H1 (cell line): ENCODE results near the gene GAS7. TPM values are rescaled to one million over a fixed set of nuclear protein-coding genes. Genes with fewer than 3 reads are reported as not detected.

Experiments used
- CREB1 ChIP-seq: IDR thresholded peaks from 2 replicates; pipeline ENCODE4 v1.6.1; 2012; ENCODE audit warnings: inconsistent platforms
- JUND ChIP-seq: IDR thresholded peaks from 2 replicates; pipeline ENCODE4 v1.6.1; 2011; ENCODE audit warnings: mild to moderate bottlenecking, improper control_type of control experiment, low read length
- polyA plus RNA-seq, 7 experiments: library from polyadenylated mRNA; depleted of rRNA in 3 of 7; stranded (reverse) in 5 of 7; unstranded in 2 of 7; fragments of >200 nt in 5 of 7; fragments of 200-250 nt in 2 of 7; gene quantifications; 1 replicate in 5 of 7; 2 replicates in 1 of 7; 4 replicates in 1 of 7; pipeline versions ENCODE4 v1.2.1 to v1.2.3, GENCODE V29; 2011 to 2013; ENCODE audit warnings: missing spikeins in 2 of 7, mixed read lengths in 2 of 7
- total RNA-seq: library from RNA; stranded (reverse); fragmentation: NEBNext Ultra II Directional; extraction: Animal tissue kit (Norgen Biotek cat#: 25700); gene quantifications from 2 replicates; pipeline ENCODE4 v1.2.1, GENCODE V29; 2021
- TF ChIP-seq, protein P1 (sequence below): fragments of 300-600 bp; sonication (generic); IDR thresholded peaks from 2 replicates; pipeline ENCODE4 v1.7.1; 2012; ENCODE audit warnings: low read length, moderate library complexity, mild to moderate bottlenecking, inconsistent platforms; ENCODE audit not compliant: insufficient replicate concordance

GAS7 gene
- total and polyA plus RNA-seq, 2 of the 8 experiments (the other 6 are each of a cell fraction or from before 2014, with no cell fraction given) = 5.0 to 14.5 TPM

DNA sequence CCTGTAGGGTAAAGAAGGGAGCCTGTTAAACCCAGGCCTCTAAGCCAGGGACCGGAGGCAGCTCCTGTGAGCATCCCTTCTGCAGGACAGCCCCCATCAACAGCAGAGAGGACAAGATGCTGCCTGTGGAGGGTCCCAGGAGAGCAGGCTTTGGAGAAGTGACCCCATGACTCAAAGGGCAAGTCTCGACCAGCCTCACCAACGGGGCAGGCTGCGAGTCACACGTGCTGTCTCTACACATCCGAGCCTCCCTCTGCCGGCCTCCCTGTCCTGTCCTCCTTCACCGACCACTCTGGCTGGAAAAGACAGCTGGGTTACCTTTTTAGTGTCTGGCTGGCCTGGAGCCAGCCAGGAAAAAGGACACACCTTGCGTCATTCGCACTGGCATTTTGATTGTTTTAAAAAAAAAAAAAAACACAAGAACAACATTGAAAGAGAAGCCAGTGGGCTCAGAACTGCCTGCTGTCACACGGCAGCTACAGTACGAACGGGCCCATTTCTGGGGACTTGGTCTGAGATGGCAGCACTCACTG is 218.9 kb downstream of the GAS7 start (continued):
- TF ChIP-seq, protein P1, sequence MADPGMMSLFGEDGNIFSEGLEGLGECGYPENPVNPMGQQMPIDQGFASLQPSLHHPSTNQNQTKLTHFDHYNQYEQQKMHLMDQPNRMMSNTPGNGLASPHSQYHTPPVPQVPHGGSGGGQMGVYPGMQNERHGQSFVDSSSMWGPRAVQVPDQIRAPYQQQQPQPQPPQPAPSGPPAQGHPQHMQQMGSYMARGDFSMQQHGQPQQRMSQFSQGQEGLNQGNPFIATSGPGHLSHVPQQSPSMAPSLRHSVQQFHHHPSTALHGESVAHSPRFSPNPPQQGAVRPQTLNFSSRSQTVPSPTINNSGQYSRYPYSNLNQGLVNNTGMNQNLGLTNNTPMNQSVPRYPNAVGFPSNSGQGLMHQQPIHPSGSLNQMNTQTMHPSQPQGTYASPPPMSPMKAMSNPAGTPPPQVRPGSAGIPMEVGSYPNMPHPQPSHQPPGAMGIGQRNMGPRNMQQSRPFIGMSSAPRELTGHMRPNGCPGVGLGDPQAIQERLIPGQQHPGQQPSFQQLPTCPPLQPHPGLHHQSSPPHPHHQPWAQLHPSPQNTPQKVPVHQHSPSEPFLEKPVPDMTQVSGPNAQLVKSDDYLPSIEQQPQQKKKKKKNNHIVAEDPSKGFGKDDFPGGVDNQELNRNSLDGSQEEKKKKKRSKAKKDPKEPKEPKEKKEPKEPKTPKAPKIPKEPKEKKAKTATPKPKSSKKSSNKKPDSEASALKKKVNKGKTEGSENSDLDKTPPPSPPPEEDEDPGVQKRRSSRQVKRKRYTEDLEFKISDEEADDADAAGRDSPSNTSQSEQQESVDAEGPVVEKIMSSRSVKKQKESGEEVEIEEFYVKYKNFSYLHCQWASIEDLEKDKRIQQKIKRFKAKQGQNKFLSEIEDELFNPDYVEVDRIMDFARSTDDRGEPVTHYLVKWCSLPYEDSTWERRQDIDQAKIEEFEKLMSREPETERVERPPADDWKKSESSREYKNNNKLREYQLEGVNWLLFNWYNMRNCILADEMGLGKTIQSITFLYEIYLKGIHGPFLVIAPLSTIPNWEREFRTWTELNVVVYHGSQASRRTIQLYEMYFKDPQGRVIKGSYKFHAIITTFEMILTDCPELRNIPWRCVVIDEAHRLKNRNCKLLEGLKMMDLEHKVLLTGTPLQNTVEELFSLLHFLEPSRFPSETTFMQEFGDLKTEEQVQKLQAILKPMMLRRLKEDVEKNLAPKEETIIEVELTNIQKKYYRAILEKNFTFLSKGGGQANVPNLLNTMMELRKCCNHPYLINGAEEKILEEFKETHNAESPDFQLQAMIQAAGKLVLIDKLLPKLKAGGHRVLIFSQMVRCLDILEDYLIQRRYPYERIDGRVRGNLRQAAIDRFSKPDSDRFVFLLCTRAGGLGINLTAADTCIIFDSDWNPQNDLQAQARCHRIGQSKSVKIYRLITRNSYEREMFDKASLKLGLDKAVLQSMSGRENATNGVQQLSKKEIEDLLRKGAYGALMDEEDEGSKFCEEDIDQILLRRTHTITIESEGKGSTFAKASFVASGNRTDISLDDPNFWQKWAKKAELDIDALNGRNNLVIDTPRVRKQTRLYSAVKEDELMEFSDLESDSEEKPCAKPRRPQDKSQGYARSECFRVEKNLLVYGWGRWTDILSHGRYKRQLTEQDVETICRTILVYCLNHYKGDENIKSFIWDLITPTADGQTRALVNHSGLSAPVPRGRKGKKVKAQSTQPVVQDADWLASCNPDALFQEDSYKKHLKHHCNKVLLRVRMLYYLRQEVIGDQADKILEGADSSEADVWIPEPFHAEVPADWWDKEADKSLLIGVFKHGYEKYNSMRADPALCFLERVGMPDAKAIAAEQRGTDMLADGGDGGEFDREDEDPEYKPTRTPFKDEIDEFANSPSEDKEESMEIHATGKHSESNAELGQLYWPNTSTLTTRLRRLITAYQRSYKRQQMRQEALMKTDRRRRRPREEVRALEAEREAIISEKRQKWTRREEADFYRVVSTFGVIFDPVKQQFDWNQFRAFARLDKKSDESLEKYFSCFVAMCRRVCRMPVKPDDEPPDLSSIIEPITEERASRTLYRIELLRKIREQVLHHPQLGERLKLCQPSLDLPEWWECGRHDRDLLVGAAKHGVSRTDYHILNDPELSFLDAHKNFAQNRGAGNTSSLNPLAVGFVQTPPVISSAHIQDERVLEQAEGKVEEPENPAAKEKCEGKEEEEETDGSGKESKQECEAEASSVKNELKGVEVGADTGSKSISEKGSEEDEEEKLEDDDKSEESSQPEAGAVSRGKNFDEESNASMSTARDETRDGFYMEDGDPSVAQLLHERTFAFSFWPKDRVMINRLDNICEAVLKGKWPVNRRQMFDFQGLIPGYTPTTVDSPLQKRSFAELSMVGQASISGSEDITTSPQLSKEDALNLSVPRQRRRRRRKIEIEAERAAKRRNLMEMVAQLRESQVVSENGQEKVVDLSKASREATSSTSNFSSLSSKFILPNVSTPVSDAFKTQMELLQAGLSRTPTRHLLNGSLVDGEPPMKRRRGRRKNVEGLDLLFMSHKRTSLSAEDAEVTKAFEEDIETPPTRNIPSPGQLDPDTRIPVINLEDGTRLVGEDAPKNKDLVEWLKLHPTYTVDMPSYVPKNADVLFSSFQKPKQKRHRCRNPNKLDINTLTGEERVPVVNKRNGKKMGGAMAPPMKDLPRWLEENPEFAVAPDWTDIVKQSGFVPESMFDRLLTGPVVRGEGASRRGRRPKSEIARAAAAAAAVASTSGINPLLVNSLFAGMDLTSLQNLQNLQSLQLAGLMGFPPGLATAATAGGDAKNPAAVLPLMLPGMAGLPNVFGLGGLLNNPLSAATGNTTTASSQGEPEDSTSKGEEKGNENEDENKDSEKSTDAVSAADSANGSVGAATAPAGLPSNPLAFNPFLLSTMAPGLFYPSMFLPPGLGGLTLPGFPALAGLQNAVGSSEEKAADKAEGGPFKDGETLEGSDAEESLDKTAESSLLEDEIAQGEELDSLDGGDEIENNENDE = no peak
- no peak for TF ChIP-seq CREB1
- TF ChIP-seq JUND = no peak
